OCI-LY1 (cell line): Measurements from ENCODE around the gene GJB4.

Source experiments
- EZH2 ChIP-seq: fragments of 200-600 bp; sonication (generic), shearing (Covaris generic); IDR thresholded peaks from 2 replicates; pipeline ENCODE4 v1.8.0; 2017; ENCODE audit warnings: borderline replicate concordance, mixed run types, mild to moderate bottlenecking, antibody characterized with exemption, low read length, moderate library complexity, mixed read lengths
- TF ChIP-seq, protein P1 (sequence below): fragments of 200-600 bp; sonication (generic), shearing (Covaris generic); IDR thresholded peaks from 2 replicates; pipeline ENCODE4 v1.5.1; 2017; ENCODE audit warnings: mild to moderate bottlenecking, antibody characterized with exemption, low read length, moderate library complexity, mixed read lengths

DNA sequence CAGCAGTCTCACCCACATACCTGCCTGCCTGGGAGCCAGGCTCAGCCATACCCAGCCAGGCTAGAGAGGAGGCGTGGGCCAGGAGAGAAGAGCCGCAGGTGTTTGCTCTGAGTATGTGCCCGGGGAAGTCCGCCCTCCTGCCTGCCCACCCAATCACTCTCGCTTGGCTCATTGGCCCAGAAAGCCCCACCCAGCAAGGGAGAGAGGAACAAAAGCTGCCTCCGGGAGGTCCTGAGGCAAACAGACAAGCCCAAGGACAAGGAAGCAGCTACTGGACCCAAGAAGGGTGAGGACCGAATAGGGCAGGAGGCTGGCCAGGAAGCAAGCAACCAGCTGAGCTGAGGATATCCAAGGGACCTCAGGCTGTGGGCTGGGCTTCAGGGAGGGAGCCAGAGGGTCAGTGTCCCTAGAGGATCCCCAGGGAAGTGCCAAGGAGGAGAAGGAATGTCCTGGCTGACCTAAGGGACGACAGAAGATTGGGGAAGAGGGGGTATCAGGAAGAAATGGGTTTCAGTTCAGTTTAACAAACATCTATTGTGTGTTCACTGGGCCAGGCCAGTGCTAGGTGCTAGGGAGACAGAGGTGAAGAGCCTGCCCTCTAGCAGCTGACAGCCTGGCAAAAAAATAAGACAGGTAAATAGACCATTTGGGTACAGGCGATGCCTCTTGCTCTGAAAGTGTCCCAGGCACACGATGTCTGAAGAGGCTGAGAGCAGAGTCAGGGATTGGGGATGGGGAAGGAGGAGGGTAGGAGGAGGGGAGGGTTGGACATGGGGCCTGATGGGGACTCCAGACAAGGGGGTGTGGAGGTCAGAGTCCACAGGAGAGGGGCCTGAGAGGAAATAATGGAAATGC is at the start of gene GJB4:
- TF ChIP-seq, protein P1, sequence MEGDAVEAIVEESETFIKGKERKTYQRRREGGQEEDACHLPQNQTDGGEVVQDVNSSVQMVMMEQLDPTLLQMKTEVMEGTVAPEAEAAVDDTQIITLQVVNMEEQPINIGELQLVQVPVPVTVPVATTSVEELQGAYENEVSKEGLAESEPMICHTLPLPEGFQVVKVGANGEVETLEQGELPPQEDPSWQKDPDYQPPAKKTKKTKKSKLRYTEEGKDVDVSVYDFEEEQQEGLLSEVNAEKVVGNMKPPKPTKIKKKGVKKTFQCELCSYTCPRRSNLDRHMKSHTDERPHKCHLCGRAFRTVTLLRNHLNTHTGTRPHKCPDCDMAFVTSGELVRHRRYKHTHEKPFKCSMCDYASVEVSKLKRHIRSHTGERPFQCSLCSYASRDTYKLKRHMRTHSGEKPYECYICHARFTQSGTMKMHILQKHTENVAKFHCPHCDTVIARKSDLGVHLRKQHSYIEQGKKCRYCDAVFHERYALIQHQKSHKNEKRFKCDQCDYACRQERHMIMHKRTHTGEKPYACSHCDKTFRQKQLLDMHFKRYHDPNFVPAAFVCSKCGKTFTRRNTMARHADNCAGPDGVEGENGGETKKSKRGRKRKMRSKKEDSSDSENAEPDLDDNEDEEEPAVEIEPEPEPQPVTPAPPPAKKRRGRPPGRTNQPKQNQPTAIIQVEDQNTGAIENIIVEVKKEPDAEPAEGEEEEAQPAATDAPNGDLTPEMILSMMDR, result no peak
- no peak for TF ChIP-seq EZH2
